Neural progenitor cell (in vitro differentiated cells): ENCODE data around the gene FLCN. TPM values are rescaled to one million over a fixed set of nuclear protein-coding genes. Genes with fewer than 3 reads are reported as not detected.

Experiments used
- DNase-seq: peaks from one replicate; pipeline ENCODE4 v3.0.0-alpha.2; 2016; ENCODE audit warnings: low spot score
- H2AFZ ChIP-seq: fragments of 200-600 bp; sonication (generic); replicated peaks from 2 replicates; pipeline ENCODE4 v1.6.1; 2016; ENCODE audit warnings: antibody characterized with exemption
- H3F3A ChIP-seq: fragments of 200-600 bp; sonication (generic); 2 replicates; pipeline ENCODE4 v1.6.1; 2016; ENCODE audit warnings: antibody characterized with exemption, low read depth
- H3K27ac ChIP-seq: fragments of 200-600 bp; sonication (generic); 2 replicates; pipeline ENCODE4 v1.5.1; 2016; ENCODE audit warnings: mild to moderate bottlenecking
- H3K27me3 ChIP-seq: fragments of 200-600 bp; sonication (generic); 2 replicates; pipeline ENCODE4 v1.6.1; 2016; ENCODE audit warnings: mild to moderate bottlenecking, moderate library complexity
- H3K36me3 ChIP-seq: fragments of 200-600 bp; sonication (generic); 2 replicates; pipeline ENCODE4 v1.5.1; 2016
- H3K4me1 ChIP-seq: fragments of 200-600 bp; sonication (generic); 2 replicates; pipeline ENCODE4 v1.6.1; 2016; ENCODE audit warnings: mixed run types
- H3K4me2 ChIP-seq: fragments of 200-600 bp; sonication (generic); 2 replicates; pipeline ENCODE4 v1.6.1; 2016
- H3K4me3 ChIP-seq: fragments of 200-600 bp; sonication (generic); 2 replicates; pipeline ENCODE4 v1.5.1; 2016
- H3K79me2 ChIP-seq: fragments of 200-600 bp; sonication (generic); 2 replicates; pipeline ENCODE4 v1.6.1; 2016; ENCODE audit warnings: low read depth
- H3K9ac ChIP-seq: fragments of 200-600 bp; sonication (generic); 2 replicates; pipeline ENCODE4 v1.6.1; 2016
- H3K9me3 ChIP-seq: fragments of 200-600 bp; sonication (generic); 2 replicates; pipeline ENCODE4 v1.5.1; 2016; ENCODE audit warnings: low read depth
- H4K20me1 ChIP-seq: fragments of 200-600 bp; sonication (generic); 2 replicates; pipeline ENCODE4 v1.6.1; 2016; ENCODE audit warnings: low read depth
- H3K27ac Mint-ChIP-seq: 3 replicates; pipeline ENCODE4 v1.8.0; 2021; ENCODE audit warnings: mixed read lengths
- H3K27me3 Mint-ChIP-seq: 2 replicates; pipeline ENCODE4 v1.8.0; 2022; ENCODE audit warnings: low read depth, mild to moderate bottlenecking, inconsistent platforms, moderate library complexity, mixed read lengths; ENCODE audit not compliant: insufficient read depth
- H3K36me3 Mint-ChIP-seq: 3 replicates; pipeline ENCODE4 v1.8.0; 2021; ENCODE audit warnings: mixed read lengths
- H3K4me1 Mint-ChIP-seq: 3 replicates; pipeline ENCODE4 v1.8.0; 2021; ENCODE audit warnings: mixed read lengths
- H3K4me3 Mint-ChIP-seq: 3 replicates; pipeline ENCODE4 v1.8.0; 2021; ENCODE audit warnings: mild to moderate bottlenecking, moderate library complexity, mixed read lengths
- H3K9me3 Mint-ChIP-seq: 3 replicates; pipeline ENCODE4 v1.8.0; 2020; ENCODE audit warnings: mixed read lengths
- EZH2 ChIP-seq: fragments of 200-600 bp; sonication (generic); IDR thresholded peaks from 2 replicates; pipeline ENCODE4 v1.6.1; 2017; ENCODE audit warnings: antibody characterized with exemption, mild to moderate bottlenecking, moderate library complexity
- EZH2phosphoT487 ChIP-seq: fragments of 200-600 bp; sonication (generic); IDR thresholded peaks from 2 replicates; pipeline ENCODE4 v1.6.1; 2017; ENCODE audit warnings: antibody characterized with exemption
- total RNA-seq: library from RNA; depleted of rRNA; stranded (reverse); fragments of >200 nt; gene quantifications from 2 replicates; pipeline ENCODE4 v1.2.3, GENCODE V29; 2015; ENCODE audit warnings: low replicate concordance
- TF ChIP-seq, protein P1 (sequence below): fragments of 200-600 bp; sonication (generic); IDR thresholded peaks from 2 replicates; pipeline ENCODE4 v1.5.1; 2017; ENCODE audit warnings: antibody characterized with exemption, mild to moderate bottlenecking

FLCN gene
- total RNA-seq, 1 donor from 2014 or later: 16.3 TPM

DNA sequence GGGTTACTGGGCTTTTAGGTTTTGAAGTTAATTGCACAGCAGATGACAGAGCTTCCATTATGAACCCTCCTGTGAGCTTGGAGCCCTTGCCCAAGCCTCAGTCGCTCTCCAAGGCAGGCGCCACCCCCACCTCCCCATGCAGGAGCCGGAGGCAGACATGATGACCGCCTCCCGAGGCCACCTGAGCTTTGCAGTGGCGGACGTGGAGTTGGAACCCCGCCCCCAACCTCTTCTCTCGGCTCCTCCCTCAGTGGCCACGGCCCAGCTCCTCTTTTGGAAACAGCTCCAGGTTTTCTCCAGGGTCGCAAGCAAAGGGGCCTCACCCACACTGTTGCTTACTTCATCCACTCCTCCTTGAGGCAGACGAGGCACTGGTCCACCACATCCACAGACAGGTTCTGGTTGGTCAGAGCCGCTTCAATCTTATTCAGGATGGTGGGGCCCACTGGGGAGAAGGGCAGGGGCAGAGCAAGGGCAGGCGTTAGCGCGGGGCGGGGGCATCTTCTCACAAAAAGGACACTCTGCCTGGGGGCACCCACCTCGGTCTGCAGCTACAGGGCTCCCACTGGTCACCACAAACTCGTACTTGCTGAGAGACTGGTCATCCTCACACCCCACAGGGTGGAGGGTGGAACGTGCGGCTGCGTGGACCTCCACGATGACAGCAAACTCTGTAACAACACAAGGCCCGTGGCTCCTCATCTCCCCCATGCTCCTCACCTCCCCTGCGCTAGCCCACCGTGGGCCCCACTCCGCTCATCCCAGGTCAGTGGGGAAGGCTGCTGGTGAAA lies 22.1 kb downstream of the FLCN start:
- Mint-ChIP-seq H3K4me3 (no peak overlapping the region), H3K9me3 (no peaks in the 10 kb centered on the region), H3K27ac (no peak overlapping the region), H3K27me3 (peaks cover under 1% of the 10 kb centered on the region), H3K4me1 (no peaks in the 10 kb centered on the region), H3K36me3 (peaks cover 19% of the 10 kb centered on the region)
- DNase-seq: no peak
- TF ChIP-seq, protein P1, sequence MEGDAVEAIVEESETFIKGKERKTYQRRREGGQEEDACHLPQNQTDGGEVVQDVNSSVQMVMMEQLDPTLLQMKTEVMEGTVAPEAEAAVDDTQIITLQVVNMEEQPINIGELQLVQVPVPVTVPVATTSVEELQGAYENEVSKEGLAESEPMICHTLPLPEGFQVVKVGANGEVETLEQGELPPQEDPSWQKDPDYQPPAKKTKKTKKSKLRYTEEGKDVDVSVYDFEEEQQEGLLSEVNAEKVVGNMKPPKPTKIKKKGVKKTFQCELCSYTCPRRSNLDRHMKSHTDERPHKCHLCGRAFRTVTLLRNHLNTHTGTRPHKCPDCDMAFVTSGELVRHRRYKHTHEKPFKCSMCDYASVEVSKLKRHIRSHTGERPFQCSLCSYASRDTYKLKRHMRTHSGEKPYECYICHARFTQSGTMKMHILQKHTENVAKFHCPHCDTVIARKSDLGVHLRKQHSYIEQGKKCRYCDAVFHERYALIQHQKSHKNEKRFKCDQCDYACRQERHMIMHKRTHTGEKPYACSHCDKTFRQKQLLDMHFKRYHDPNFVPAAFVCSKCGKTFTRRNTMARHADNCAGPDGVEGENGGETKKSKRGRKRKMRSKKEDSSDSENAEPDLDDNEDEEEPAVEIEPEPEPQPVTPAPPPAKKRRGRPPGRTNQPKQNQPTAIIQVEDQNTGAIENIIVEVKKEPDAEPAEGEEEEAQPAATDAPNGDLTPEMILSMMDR: no peak
- no peak for TF ChIP-seq EZH2
- no peak overlapping the region for H2AFZ ChIP-seq
- no peaks in the 10 kb centered on the region for H3K9me3 ChIP-seq
- no peak overlapping the region for H3K27ac ChIP-seq
- no peaks in the 10 kb centered on the region for H3K4me1 ChIP-seq
- no peaks in the 10 kb centered on the region for H4K20me1 ChIP-seq
- H3F3A ChIP-seq: no peaks in the 10 kb centered on the region
- H3K4me2 ChIP-seq: no peak overlapping the region
- H3K36me3 ChIP-seq: no peaks in the 10 kb centered on the region
- H3K79me2 ChIP-seq: no peaks in the 10 kb centered on the region
- no peak overlapping the region for H3K9ac ChIP-seq
- no peak overlapping the region for H3K4me3 ChIP-seq
- H3K27me3 ChIP-seq: no peaks in the 10 kb centered on the region

DNA sequence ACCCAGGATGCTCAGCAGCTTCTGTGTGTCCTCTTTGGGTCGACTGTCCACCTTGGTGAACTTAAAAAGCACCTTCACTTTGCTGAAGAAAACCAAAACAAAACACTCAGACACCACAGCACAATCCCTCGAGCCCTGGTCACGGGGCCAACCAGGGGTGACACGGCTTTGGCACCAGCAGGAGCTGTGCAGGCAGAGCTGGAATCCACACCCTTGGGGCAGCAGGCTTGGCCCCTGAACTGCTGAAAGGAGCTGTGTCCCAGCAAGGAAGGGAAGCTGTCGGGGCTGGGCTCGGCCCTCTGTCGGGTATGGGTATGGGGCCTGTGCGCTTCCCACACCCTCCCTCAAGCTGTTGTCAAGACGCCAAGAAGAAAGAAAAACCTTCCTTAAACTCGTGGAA lies 23.2 kb downstream of the FLCN start:
- no peaks in the 10 kb centered on the region for H3K27me3 Mint-ChIP-seq
- H3K79me2 ChIP-seq: no peaks in the 10 kb centered on the region
- H3K9me3 Mint-ChIP-seq: no peaks in the 10 kb centered on the region
- H2AFZ ChIP-seq: no peak overlapping the region
- no peaks in the 10 kb centered on the region for H3F3A ChIP-seq
- H3K4me1 ChIP-seq: no peaks in the 10 kb centered on the region
- no peaks in the 10 kb centered on the region for H4K20me1 ChIP-seq
- no peak overlapping the region for H3K27ac ChIP-seq
- TF ChIP-seq, protein P1: no peak
- TF ChIP-seq EZH2phosphoT487 (no peak), EZH2 (no peak)
- H3K36me3 Mint-ChIP-seq: peaks cover 19% of the 10 kb centered on the region
- no peak for DNase-seq
- no peak overlapping the region for H3K27ac Mint-ChIP-seq
- no peak overlapping the region for H3K4me2 ChIP-seq
- H3K4me1 Mint-ChIP-seq: no peaks in the 10 kb centered on the region
- H3K9ac ChIP-seq: no peak overlapping the region
- H3K9me3 ChIP-seq: no peaks in the 10 kb centered on the region
- H3K36me3 ChIP-seq: no peaks in the 10 kb centered on the region
- no peaks in the 10 kb centered on the region for H3K27me3 ChIP-seq
- H3K4me3 Mint-ChIP-seq: no peak overlapping the region
- no peak overlapping the region for H3K4me3 ChIP-seq

DNA sequence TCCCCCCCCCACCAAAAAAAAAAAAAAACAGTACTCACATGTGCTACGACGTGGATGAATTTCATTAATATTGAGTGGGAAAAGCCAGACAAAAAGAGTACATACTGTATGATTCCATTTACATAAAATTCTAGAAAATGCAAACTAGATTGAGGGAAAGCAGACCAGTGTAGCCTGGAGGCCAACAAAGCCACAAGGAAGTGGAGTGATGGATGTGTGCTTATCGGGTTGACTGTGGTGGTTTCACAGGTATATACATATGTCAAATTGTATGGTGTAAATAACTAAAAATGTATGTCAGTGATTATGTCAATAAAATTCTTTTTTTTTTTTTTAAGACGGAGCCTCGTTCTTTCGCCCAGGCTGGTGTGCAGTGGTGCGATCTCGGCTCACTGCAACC lies 29.0 kb downstream of the FLCN start:
- H3K9me3 Mint-ChIP-seq: no peaks in the 10 kb centered on the region

More for the DNA sequence above, 29.0 kb downstream of the FLCN start:
- H3K4me3 Mint-ChIP-seq: no peak overlapping the region
- H3K36me3 Mint-ChIP-seq: peaks cover 4% of the 10 kb centered on the region
- no peak overlapping the region for H3K4me2 ChIP-seq
- H3K4me1 Mint-ChIP-seq: peaks cover 3% of the 10 kb centered on the region
- no peaks in the 10 kb centered on the region for H3K27me3 ChIP-seq
- H3K4me3 ChIP-seq: no peak overlapping the region
- no peak overlapping the region for H3K27ac Mint-ChIP-seq
- no peak overlapping the region for H3K9ac ChIP-seq
- no peak overlapping the region for H2AFZ ChIP-seq
- H4K20me1 ChIP-seq: no peaks in the 10 kb centered on the region
- H3K4me1 ChIP-seq: no peaks in the 10 kb centered on the region
- no peak overlapping the region for H3K27ac ChIP-seq
- TF ChIP-seq, protein P1: no peak
- no peak for TF ChIP-seq EZH2phosphoT487
- TF ChIP-seq EZH2: no peak
- no peaks in the 10 kb centered on the region for H3K79me2 ChIP-seq
- DNase-seq: no peak
- no peaks in the 10 kb centered on the region for H3F3A ChIP-seq
- H3K36me3 ChIP-seq: no peaks in the 10 kb centered on the region
- H3K27me3 Mint-ChIP-seq: no peaks in the 10 kb centered on the region
- H3K9me3 ChIP-seq: no peaks in the 10 kb centered on the region
